SJSA1 (cell line): ENCODE data around the gene POLR2M. TPM values are rescaled to one million over a fixed set of nuclear protein-coding genes. Genes with fewer than 3 reads are reported as not detected.
A peak's percentile ranks its signal among the peaks of the same experiment; 100 is the strongest.

ENCODE experiments used
- DNase-seq, 2 experiments: peaks; one replicate each; pipeline ENCODE4 v3.0.0-alpha.2; 2015 to 2020; ENCODE audit warnings: low spot score in 2 of 2, low read depth in 1 of 2
- H3K27ac ChIP-seq: fragments of 250-450 bp; sonication (Bioruptor Pico); 2 replicates; pipeline ENCODE4 v1.5.1; 2020; ENCODE audit warnings: mild to moderate bottlenecking, moderate library complexity
- H3K27me3 ChIP-seq: fragments of 250-450 bp; sonication (Bioruptor Pico); replicated peaks from 2 replicates; pipeline ENCODE4 v1.5.1; 2020; ENCODE audit warnings: mild to moderate bottlenecking, moderate library complexity
- H3K36me3 ChIP-seq: fragments of 250-450 bp; sonication (Bioruptor Pico); 2 replicates; pipeline ENCODE4 v1.5.1; 2020; ENCODE audit warnings: mild to moderate bottlenecking
- H3K4me1 ChIP-seq: fragments of 250-450 bp; sonication (Bioruptor Pico); replicated peaks from 2 replicates; pipeline ENCODE4 v1.6.1; 2021; ENCODE audit warnings: mild to moderate bottlenecking
- H3K4me3 ChIP-seq: fragments of 250-450 bp; sonication (Bioruptor Pico); 2 replicates; pipeline ENCODE4 v1.5.1; 2020; ENCODE audit warnings: mild to moderate bottlenecking
- H3K9me3 ChIP-seq: fragments of 250-450 bp; sonication (Bioruptor Pico); replicated peaks from 2 replicates; pipeline ENCODE4 v1.5.1; 2020; ENCODE audit warnings: mild to moderate bottlenecking
- total RNA-seq: library from RNA; depleted of rRNA; stranded (reverse); fragments of >200 nt; shearing (Covaris generic); gene quantifications from 2 replicates; pipeline ENCODE4 v1.2.3, GENCODE V29; 2014; rRNA removed

Gene POLR2M
- 229 and 497 TPM in 2 replicates for total RNA-seq

- H3K36me3 ChIP-seq, result peaks cover 38% of the 10 kb centered on the region
- DNase-seq, result peak; percentile 94 to 97
These were observed at the start of gene POLR2M for GRCh38 chr15:57706405-57707209. Gene POLR2M (plus strand): TSS chr15:57706714. CDS start chr15:57706843, 129 bp downstream.

GRCh38 chr15:57657619-57658018 lies 48.9 kb upstream of the POLR2M start:
- H3K4me1 ChIP-seq, result no peaks in the 10 kb centered on the region
- DNase-seq, result no peak

More at GRCh38 chr15:57706405-57707209, at the start of gene POLR2M:
- peak within 1 kb of the TSS; percentile 86 for H3K4me3 ChIP-seq
- H3K27me3 ChIP-seq, result no peaks in the 10 kb centered on the region
- H3K9me3 ChIP-seq, result no peaks in the 10 kb centered on the region
- peaks cover 15% of the 10 kb centered on the region; the same call in 1 of the 2 replicates for H3K4me1 ChIP-seq
- peak within 1 kb of the TSS; percentile 92 for H3K27ac ChIP-seq

GRCh38 chr15:57662091-57662744 lies 44.3 kb upstream of the POLR2M start:
- Histone ChIP-seq H3K4me1 (peaks cover 2% of the 10 kb centered on the region; the same call in 1 of the 2 replicates), H3K9me3 (no peaks in the 10 kb centered on the region), H3K36me3 (no peaks in the 10 kb centered on the region), H3K27me3 (peaks cover 20% of the 10 kb centered on the region), H3K4me3 (no peak overlapping the region), H3K27ac (no peak overlapping the region)
- DNase-seq, result no peak

More at GRCh38 chr15:57657619-57658018, 48.9 kb upstream of the POLR2M start:
- H3K27ac ChIP-seq, result no peak overlapping the region
- no peaks in the 10 kb centered on the region for H3K9me3 ChIP-seq
- H3K27me3 ChIP-seq, result peaks cover 20% of the 10 kb centered on the region
- H3K36me3 ChIP-seq, result no peaks in the 10 kb centered on the region
- no peak overlapping the region for H3K4me3 ChIP-seq

- peaks cover 8% of the 10 kb centered on the region; the same call in 1 of the 2 replicates for H3K4me1 ChIP-seq
- no peak overlapping the region for H3K4me3 ChIP-seq
- H3K27ac ChIP-seq, result no peak overlapping the region
- no peaks in the 10 kb centered on the region for H3K9me3 ChIP-seq
- H3K36me3 ChIP-seq, result no peaks in the 10 kb centered on the region
- DNase-seq, result no peak
- peaks cover 20% of the 10 kb centered on the region for H3K27me3 ChIP-seq
These were observed 43.7 kb upstream of the POLR2M start for GRCh38 chr15:57662802-57663201.

GRCh38 chr15:57663262-57663661 lies 43.3 kb upstream of the POLR2M start:
- DNase-seq, result no peak
- H3K36me3 ChIP-seq, result no peaks in the 10 kb centered on the region
- H3K4me1 ChIP-seq, result peaks cover 8% of the 10 kb centered on the region; the same call in 1 of the 2 replicates
- no peaks in the 10 kb centered on the region for H3K9me3 ChIP-seq
- peaks cover 20% of the 10 kb centered on the region for H3K27me3 ChIP-seq
- no peak overlapping the region for H3K27ac ChIP-seq
- no peak overlapping the region for H3K4me3 ChIP-seq

- no peak overlapping the region for H3K27ac ChIP-seq
- DNase-seq, result no peak
These were observed 41.3 kb upstream of the POLR2M start for GRCh38 chr15:57665194-57665593.

GRCh38 chr15:57665939-57666338 lies 40.6 kb upstream of the POLR2M start:
- Histone ChIP-seq H3K4me3 (no peak overlapping the region), H3K27me3 (peaks cover 4% of the 10 kb centered on the region; the same call in 1 of the 2 replicates), H3K4me1 (peaks cover 8% of the 10 kb centered on the region; the same call in 1 of the 2 replicates), H3K36me3 (no peaks in the 10 kb centered on the region), H3K9me3 (no peaks in the 10 kb centered on the region), H3K27ac (no peak overlapping the region)
- DNase-seq, result no peak

More at GRCh38 chr15:57665194-57665593, 41.3 kb upstream of the POLR2M start:
- no peak overlapping the region for H3K4me3 ChIP-seq
- no peaks in the 10 kb centered on the region for H3K36me3 ChIP-seq
- peaks cover 8% of the 10 kb centered on the region; the same call in 1 of the 2 replicates for H3K4me1 ChIP-seq
- no peaks in the 10 kb centered on the region for H3K9me3 ChIP-seq
- H3K27me3 ChIP-seq, result peaks cover 9% of the 10 kb centered on the region; the same call in 1 of the 2 replicates

- Histone ChIP-seq H3K36me3 (no peaks in the 10 kb centered on the region), H3K9me3 (no peaks in the 10 kb centered on the region), H3K4me1 (peaks cover 8% of the 10 kb centered on the region; the same call in 1 of the 2 replicates), H3K27me3 (0 out of 2 replicates have a peak, but pooled peaks cover 3% of the 10 kb centered on the region), H3K27ac (no peak overlapping the region), H3K4me3 (no peak overlapping the region)
- peak in 1 of 2 experiments; percentile 47 for DNase-seq
These were observed 39.2 kb upstream of the POLR2M start for GRCh38 chr15:57667171-57667849.

GRCh38 chr15:57668016-57668415 lies 38.5 kb upstream of the POLR2M start:
- Histone ChIP-seq H3K9me3 (no peaks in the 10 kb centered on the region), H3K27ac (no peak overlapping the region), H3K36me3 (no peaks in the 10 kb centered on the region), H3K4me3 (no peak overlapping the region), H3K27me3 (0 out of 2 replicates have a peak, but pooled peaks cover 3% of the 10 kb centered on the region), H3K4me1 (peaks cover 8% of the 10 kb centered on the region; the same call in 1 of the 2 replicates)
- no peak for DNase-seq

GRCh38 chr15:57671636-57672035 lies 34.9 kb upstream of the POLR2M start:
- no peak for DNase-seq
- Histone ChIP-seq H3K27me3 (0 out of 2 replicates have a peak, but pooled peaks cover 3% of the 10 kb centered on the region), H3K9me3 (no peaks in the 10 kb centered on the region), H3K36me3 (no peaks in the 10 kb centered on the region), H3K4me1 (peaks cover 8% of the 10 kb centered on the region; the same call in 1 of the 2 replicates), H3K4me3 (no peak overlapping the region), H3K27ac (no peak overlapping the region)

GRCh38 chr15:57675481-57676181 lies 30.9 kb upstream of the POLR2M start:
- peaks cover 6% of the 10 kb centered on the region for H3K4me1 ChIP-seq
- H3K27me3 ChIP-seq, result 0 out of 2 replicates have a peak, but pooled peaks cover 3% of the 10 kb centered on the region
- H3K27ac ChIP-seq, result no peak overlapping the region
- no peaks in the 10 kb centered on the region for H3K9me3 ChIP-seq
- H3K4me3 ChIP-seq, result no peak overlapping the region
- H3K36me3 ChIP-seq, result no peaks in the 10 kb centered on the region
- DNase-seq, result no peak

GRCh38 chr15:57676585-57676984 lies 29.9 kb upstream of the POLR2M start:
- no peaks in the 10 kb centered on the region for H3K9me3 ChIP-seq
- H3K27ac ChIP-seq, result no peak overlapping the region
- peaks cover 6% of the 10 kb centered on the region for H3K4me1 ChIP-seq
- no peaks in the 10 kb centered on the region for H3K27me3 ChIP-seq
- H3K36me3 ChIP-seq, result no peaks in the 10 kb centered on the region
- DNase-seq, result no peak
- no peak overlapping the region for H3K4me3 ChIP-seq

- DNase-seq, result no peak
- Histone ChIP-seq H3K27ac (no peak overlapping the region), H3K36me3 (no peaks in the 10 kb centered on the region), H3K9me3 (no peaks in the 10 kb centered on the region), H3K4me1 (peaks cover 6% of the 10 kb centered on the region), H3K27me3 (no peaks in the 10 kb centered on the region), H3K4me3 (no peak overlapping the region)
These were observed 29.3 kb upstream of the POLR2M start for GRCh38 chr15:57677204-57677603.
